Keratinocyte (primary cell): ENCODE results near the gene USB1. TPM values are rescaled to one million over a fixed set of nuclear protein-coding genes. Genes with fewer than 3 reads are reported as not detected.

Experiments
- DNase-seq: peaks from one replicate; pipeline ENCODE4 v3.0.0-alpha.2; 2011; ENCODE audit warnings: low read depth, missing footprints, low spot score
- FAIRE-seq: peaks from 2 replicates; lab custom pipeline; 2011; peaks lifted over from hg19 to GRCh38; lab: Jason Lieb, UNC
- H2AFZ ChIP-seq: 2 replicates; pipeline ENCODE4 v1.6.0; 2012; ENCODE audit warnings: low read length, control low read depth, inconsistent platforms; ENCODE audit not compliant: control insufficient read depth
- H3K27ac ChIP-seq: 2 replicates; pipeline ENCODE4 v1.5.1; 2011; ENCODE audit warnings: low read length; ENCODE audit not compliant: control insufficient read depth, insufficient read depth
- H3K27me3 ChIP-seq: 3 replicates; pipeline ENCODE4 v1.6.0; 2011; ENCODE audit warnings: low read length; ENCODE audit not compliant: control insufficient read depth, insufficient read depth; ENCODE audit errors: extremely low read depth
- H3K36me3 ChIP-seq, 2 experiments: 2 replicates in 1 of 2; 3 replicates in 1 of 2; pipeline ENCODE4 v1.5.1; 2011; ENCODE audit warnings: low read length in 2 of 2, mild to moderate bottlenecking in 1 of 2; ENCODE audit not compliant: control insufficient read depth in 2 of 2, insufficient read depth in 2 of 2; ENCODE audit errors: extremely low read depth in 1 of 2
- H3K4me1 ChIP-seq: 3 replicates; pipeline ENCODE4 v1.5.1; 2011; ENCODE audit warnings: low read length; ENCODE audit not compliant: control insufficient read depth, insufficient read depth; ENCODE audit errors: extremely low read depth
- H3K4me2 ChIP-seq: 3 replicates; pipeline ENCODE4 v1.6.0; 2011; ENCODE audit warnings: low read depth, low read length; ENCODE audit not compliant: control insufficient read depth, insufficient read depth; ENCODE audit errors: extremely low read depth
- H3K4me3 ChIP-seq, 3 experiments: fragments of 200-600 bp in 1 of 3; sonication (generic) in 1 of 3; 2 replicates in 2 of 3; 3 replicates in 1 of 3; pipeline ENCODE4 v1.5.1; 2011 to 2016; ENCODE audit warnings: low read length in 3 of 3, mild to moderate bottlenecking in 3 of 3, control low read depth in 2 of 3, inconsistent platforms in 1 of 3, low read depth in 1 of 3, mixed read lengths in 1 of 3, mixed run types in 1 of 3, moderate library complexity in 1 of 3; ENCODE audit not compliant: control insufficient read depth in 2 of 3, insufficient read depth in 2 of 3; ENCODE audit errors: extremely low read depth in 1 of 3
- H3K79me2 ChIP-seq: 2 replicates; pipeline ENCODE4 v1.6.0; 2012; ENCODE audit warnings: low read length; ENCODE audit not compliant: control insufficient read depth, insufficient read depth
- H3K9ac ChIP-seq: 3 replicates; pipeline ENCODE4 v1.6.0; 2011; ENCODE audit warnings: low read length; ENCODE audit not compliant: control insufficient read depth, insufficient read depth; ENCODE audit errors: extremely low read depth
- H3K9me1 ChIP-seq: 3 replicates; pipeline ENCODE4 v1.6.0; 2011; ENCODE audit warnings: low read length; ENCODE audit not compliant: control insufficient read depth, insufficient read depth; ENCODE audit errors: extremely low read depth
- H3K9me3 ChIP-seq: 2 replicates; pipeline ENCODE4 v1.5.1; 2012; ENCODE audit warnings: low read depth, low read length; ENCODE audit not compliant: control insufficient read depth
- H4K20me1 ChIP-seq: 3 replicates; pipeline ENCODE4 v1.6.0; 2011; ENCODE audit warnings: low read length; ENCODE audit not compliant: control insufficient read depth, insufficient read depth; ENCODE audit errors: extremely low read depth
- EZH2 ChIP-seq: IDR thresholded peaks from one replicate; pipeline ENCODE4 v1.6.1; 2012; ENCODE audit warnings: inconsistent platforms, mild to moderate bottlenecking, low read length, moderate library complexity
- dilution Hi-C: fragments of 300-500 bp; cut with MboI; formaldehyde crosslinking; loops from one replicate; pipeline ENCODE4 v1.7.0; 2020; ENCODE audit warnings: low sequenced_read_pairs; ENCODE audit not compliant: extremely low pct_ligation_motif_present
- polyA plus RNA-seq, 5 experiments: library from polyadenylated mRNA; depleted of rRNA in 3 of 5; stranded (reverse) in 3 of 5; stranded (forward) in 1 of 5; unstranded in 1 of 5; fragments of >200 nt; gene quantifications; 1 replicate in 1 of 5; 2 replicates in 3 of 5; 3 replicates in 1 of 5; pipeline versions ENCODE4 v1.2.1 to v1.2.3, GENCODE V29; 2011 to 2012; ENCODE audit warnings: missing spikeins in 2 of 5, low read depth in 1 of 5, low replicate concordance in 1 of 5
- TF ChIP-seq, protein P1 (sequence below), 3 experiments: IDR thresholded peaks in 1 of 3; conservative IDR thresholded peaks in 1 of 3; optimal IDR thresholded peaks in 1 of 3; 2 replicates in 2 of 3; 3 replicates in 1 of 3; pipeline versions ENCODE3 to v1.5.1; 2011; ENCODE audit warnings: low read length in 3 of 3, mild to moderate bottlenecking in 3 of 3, moderate library complexity in 2 of 3, control low read depth in 1 of 3, inconsistent platforms in 1 of 3; ENCODE audit not compliant: insufficient read depth in 2 of 3; ENCODE audit errors: extremely low read depth in 1 of 3

Gene USB1
- polyA plus RNA-seq, 1 donor (not counting 4 experiments of a cell fraction or from before 2014, with no cell fraction given) = 63.5 TPM

- FAIRE-seq (no peak), DNase-seq (no peak)
- H3K9ac ChIP-seq = no peak overlapping the region
- no peak overlapping the region for H3K4me2 ChIP-seq
- dilution Hi-C loops = no loop called here
- H3K9me1 ChIP-seq = no peaks in the 10 kb centered on the region
- TF ChIP-seq EZH2 = no peak
- TF ChIP-seq, protein P1, sequence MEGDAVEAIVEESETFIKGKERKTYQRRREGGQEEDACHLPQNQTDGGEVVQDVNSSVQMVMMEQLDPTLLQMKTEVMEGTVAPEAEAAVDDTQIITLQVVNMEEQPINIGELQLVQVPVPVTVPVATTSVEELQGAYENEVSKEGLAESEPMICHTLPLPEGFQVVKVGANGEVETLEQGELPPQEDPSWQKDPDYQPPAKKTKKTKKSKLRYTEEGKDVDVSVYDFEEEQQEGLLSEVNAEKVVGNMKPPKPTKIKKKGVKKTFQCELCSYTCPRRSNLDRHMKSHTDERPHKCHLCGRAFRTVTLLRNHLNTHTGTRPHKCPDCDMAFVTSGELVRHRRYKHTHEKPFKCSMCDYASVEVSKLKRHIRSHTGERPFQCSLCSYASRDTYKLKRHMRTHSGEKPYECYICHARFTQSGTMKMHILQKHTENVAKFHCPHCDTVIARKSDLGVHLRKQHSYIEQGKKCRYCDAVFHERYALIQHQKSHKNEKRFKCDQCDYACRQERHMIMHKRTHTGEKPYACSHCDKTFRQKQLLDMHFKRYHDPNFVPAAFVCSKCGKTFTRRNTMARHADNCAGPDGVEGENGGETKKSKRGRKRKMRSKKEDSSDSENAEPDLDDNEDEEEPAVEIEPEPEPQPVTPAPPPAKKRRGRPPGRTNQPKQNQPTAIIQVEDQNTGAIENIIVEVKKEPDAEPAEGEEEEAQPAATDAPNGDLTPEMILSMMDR (optimal IDR thresholded peaks at IDR 0.05 in 1 of 3, IDR thresholded peaks at IDR 0.05 in 1 of 3, conservative IDR thresholded peaks at IDR 0.05 in 1 of 3; ENCODE audit: extremely low read depth in 1 of 3, insufficient read depth in 2 of 3, low read length in 3 of 3) = no peak
- H3K27ac ChIP-seq = no peak overlapping the region
- H3K9me3 ChIP-seq = no peaks in the 10 kb centered on the region
- H3K79me2 ChIP-seq = no peaks in the 10 kb centered on the region
- H4K20me1 ChIP-seq = no peaks in the 10 kb centered on the region
- H3K4me3 ChIP-seq = no peak overlapping the region
- peaks cover 0 to 1% of the 10 kb centered on the region in 2 experiments for H3K36me3 ChIP-seq
- no peaks in the 10 kb centered on the region for H3K27me3 ChIP-seq
- H3K4me1 ChIP-seq = no peaks in the 10 kb centered on the region
- H2AFZ ChIP-seq = no peak overlapping the region
These were observed 48.3 kb downstream of the USB1 start for GRCh38 chr16:58049232-58050185.

DNA sequence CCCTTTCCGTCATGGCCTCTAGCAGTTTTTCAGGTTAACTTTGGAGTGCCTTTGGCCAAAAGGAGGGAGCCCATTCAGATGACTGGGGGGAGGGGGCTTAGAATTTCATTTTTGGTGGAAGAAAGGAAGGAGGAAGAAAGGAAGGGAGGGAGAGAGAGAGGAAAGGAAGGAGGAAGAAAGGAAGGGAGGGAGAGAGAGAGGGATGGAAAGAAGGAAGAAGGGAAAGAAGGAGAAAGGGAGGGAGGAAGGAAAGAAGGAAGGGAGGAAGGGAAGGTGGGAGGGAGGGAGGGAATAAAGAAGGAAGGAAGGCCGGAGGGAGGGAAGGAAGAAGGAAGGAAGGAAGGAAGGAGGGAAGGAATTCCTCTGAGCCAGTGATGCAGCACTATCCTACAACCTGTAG lies 50.1 kb downstream of the USB1 start:
- Histone ChIP-seq H3K4me3 (no peak overlapping the region), H3K36me3 (no peaks in the 10 kb centered on the region), H4K20me1 (no peaks in the 10 kb centered on the region), H3K27ac (no peak overlapping the region), H3K9ac (no peak overlapping the region), H3K4me1 (no peaks in the 10 kb centered on the region), H3K79me2 (no peaks in the 10 kb centered on the region), H3K27me3 (no peaks in the 10 kb centered on the region), H3K4me2 (no peak overlapping the region), H3K9me3 (no peaks in the 10 kb centered on the region), H2AFZ (no peak overlapping the region), H3K9me1 (no peaks in the 10 kb centered on the region)
- no peak for TF ChIP-seq EZH2
- TF ChIP-seq, protein P1 (optimal IDR thresholded peaks at IDR 0.05 in 1 of 3, IDR thresholded peaks at IDR 0.05 in 1 of 3, conservative IDR thresholded peaks at IDR 0.05 in 1 of 3; ENCODE audit: extremely low read depth in 1 of 3, insufficient read depth in 2 of 3, low read length in 3 of 3) = no peak
- dilution Hi-C loops = no loop called here
- FAIRE-seq = no peak
- DNase-seq = no peak
